ENCODE results near the gene MVB12B.

MVB12B gene

GRCh38 chr9:126453156-126453963, 126.7 kb downstream of the MVB12B start:
- Histone ChIP-seq H3K27me3 (ENCODE audit: insufficient read depth, poor library complexity, severe bottlenecking) (no peaks in the 10 kb centered on the region), H3K36me3 (ENCODE audit: low read depth) (no peaks in the 10 kb centered on the region), H3K4me1 (ENCODE audit: insufficient read depth, poor library complexity, severe bottlenecking) (no peaks in the 10 kb centered on the region), H3K27ac (ENCODE audit: poor library complexity, severe bottlenecking) (no peak overlapping the region), H3K4me3 (ENCODE audit: severe bottlenecking) (no peak overlapping the region), H3K9me3 (ENCODE audit: severe bottlenecking) (no peaks in the 10 kb centered on the region)
- no peak for TF ChIP-seq CTCF (IDR thresholded peaks at IDR 0.05; ENCODE audit: poor library complexity, severe bottlenecking)
- ATAC-seq (ENCODE audit: low read depth) (no peak), DNase-seq (ENCODE audit: low spot score) (no peak)

- Histone ChIP-seq H3K27me3 (ENCODE audit: insufficient read depth, poor library complexity, severe bottlenecking) (no peaks in the 10 kb centered on the region), H3K27ac (ENCODE audit: poor library complexity, severe bottlenecking) (no peak overlapping the region), H3K4me3 (ENCODE audit: severe bottlenecking) (no peak overlapping the region), H3K9me3 (ENCODE audit: severe bottlenecking) (no peaks in the 10 kb centered on the region), H3K36me3 (ENCODE audit: low read depth) (no peaks in the 10 kb centered on the region), H3K4me1 (ENCODE audit: insufficient read depth, poor library complexity, severe bottlenecking) (no peaks in the 10 kb centered on the region)
- no peak for ATAC-seq (ENCODE audit: low read depth)
- no peak for DNase-seq (ENCODE audit: low spot score)
- no peak for TF ChIP-seq CTCF (IDR thresholded peaks at IDR 0.05; ENCODE audit: poor library complexity, severe bottlenecking)
Measured at GRCh38 chr9:126454215-126454614, 127.6 kb downstream of the MVB12B start.

- no peak for DNase-seq (ENCODE audit: low spot score)
- Histone ChIP-seq H3K4me1 (ENCODE audit: insufficient read depth, poor library complexity, severe bottlenecking) (no peaks in the 10 kb centered on the region), H3K27me3 (ENCODE audit: insufficient read depth, poor library complexity, severe bottlenecking) (no peaks in the 10 kb centered on the region), H3K27ac (ENCODE audit: poor library complexity, severe bottlenecking) (no peak overlapping the region), H3K9me3 (ENCODE audit: severe bottlenecking) (no peaks in the 10 kb centered on the region), H3K4me3 (ENCODE audit: severe bottlenecking) (no peak overlapping the region), H3K36me3 (ENCODE audit: low read depth) (no peaks in the 10 kb centered on the region)
- ATAC-seq (ENCODE audit: low read depth), result no peak
- no peak for TF ChIP-seq CTCF (IDR thresholded peaks at IDR 0.05; ENCODE audit: poor library complexity, severe bottlenecking)
Measured at GRCh38 chr9:126454795-126455194, 128.2 kb downstream of the MVB12B start.

GRCh38 chr9:126456441-126457174, 130.0 kb downstream of the MVB12B start:
- H3K4me3 ChIP-seq (ENCODE audit: severe bottlenecking), result no peak overlapping the region
- ATAC-seq (ENCODE audit: low read depth), result no peak
- H3K36me3 ChIP-seq (ENCODE audit: low read depth), result no peaks in the 10 kb centered on the region
- H3K9me3 ChIP-seq (ENCODE audit: severe bottlenecking), result no peaks in the 10 kb centered on the region
- H3K4me1 ChIP-seq (ENCODE audit: insufficient read depth, poor library complexity, severe bottlenecking), result no peaks in the 10 kb centered on the region
- no peaks in the 10 kb centered on the region for H3K27me3 ChIP-seq (ENCODE audit: insufficient read depth, poor library complexity, severe bottlenecking)
- H3K27ac ChIP-seq (ENCODE audit: poor library complexity, severe bottlenecking), result no peak overlapping the region
- no peak for TF ChIP-seq CTCF (IDR thresholded peaks at IDR 0.05; ENCODE audit: poor library complexity, severe bottlenecking)
- no peak for DNase-seq (ENCODE audit: low spot score)

- no peak for TF ChIP-seq CTCF (IDR thresholded peaks at IDR 0.05; ENCODE audit: poor library complexity, severe bottlenecking)
- H3K36me3 ChIP-seq (ENCODE audit: low read depth), result no peaks in the 10 kb centered on the region
- DNase-seq (ENCODE audit: low spot score), result no peak
- no peaks in the 10 kb centered on the region for H3K4me1 ChIP-seq (ENCODE audit: insufficient read depth, poor library complexity, severe bottlenecking)
- H3K27ac ChIP-seq (ENCODE audit: poor library complexity, severe bottlenecking), result no peak overlapping the region
- no peaks in the 10 kb centered on the region for H3K9me3 ChIP-seq (ENCODE audit: severe bottlenecking)
- ATAC-seq (ENCODE audit: low read depth), result no peak
- no peak overlapping the region for H3K4me3 ChIP-seq (ENCODE audit: severe bottlenecking)
- H3K27me3 ChIP-seq (ENCODE audit: insufficient read depth, poor library complexity, severe bottlenecking), result no peaks in the 10 kb centered on the region
Measured at GRCh38 chr9:126457175-126457547, 130.5 kb downstream of the MVB12B start.

All from RWPE2 (cell line).